ENCODE results near the gene PABPC4L.
"Not testable (repeated sequence)": the region's sequence is repeated elsewhere in the genome, so short reads cannot be mapped to it uniquely, and the experiment has no call there.

The PABPC4L gene

GRCh38 chr4:134201216-134202161 is at the start of gene PABPC4L:
Gene PABPC4L (minus strand): TSS chr4:134201789. CDS start chr4:134201019, 770 bp downstream.
- TF ChIP-seq CTCF (conservative IDR thresholded peaks at IDR 0.05; ENCODE audit: low read length), result no peak
- DNase-seq (ENCODE audit: low read depth), result peak; percentile 13
- peak within 1 kb of the TSS; percentile 44 for H3K4me3 ChIP-seq (ENCODE audit: low read length)

GRCh38 chr4:134251322-134251721 is 49.7 kb upstream of the PABPC4L start:
- no peak for DNase-seq (ENCODE audit: low read depth)
- no peak for TF ChIP-seq CTCF (conservative IDR thresholded peaks at IDR 0.05; ENCODE audit: low read length)
- no peak overlapping the region for H3K4me3 ChIP-seq (ENCODE audit: low read length)

GRCh38 chr4:134243742-134244713 is 42.4 kb upstream of the PABPC4L start:
- no peak overlapping the region for H3K4me3 ChIP-seq (ENCODE audit: low read length)
- no peak for TF ChIP-seq CTCF (conservative IDR thresholded peaks at IDR 0.05; ENCODE audit: low read length)
- DNase-seq (ENCODE audit: low read depth), result no peak

GRCh38 chr4:134219043-134219442 is 17.5 kb upstream of the PABPC4L start:
- no peak for TF ChIP-seq CTCF (conservative IDR thresholded peaks at IDR 0.05; ENCODE audit: low read length)
- no peak for DNase-seq (ENCODE audit: low read depth)

GRCh38 chr4:134216411-134216810 is 14.8 kb upstream of the PABPC4L start:
- peak; percentile 45 for DNase-seq (ENCODE audit: low read depth)
- no peak overlapping the region for H3K4me3 ChIP-seq (ENCODE audit: low read length)
- no peak for TF ChIP-seq CTCF (conservative IDR thresholded peaks at IDR 0.05; ENCODE audit: low read length)

More at GRCh38 chr4:134219043-134219442, 17.5 kb upstream of the PABPC4L start:
- no peak overlapping the region for H3K4me3 ChIP-seq (ENCODE audit: low read length)

GRCh38 chr4:134215620-134216344 is 14.2 kb upstream of the PABPC4L start:
- H3K4me3 ChIP-seq (ENCODE audit: low read length), result no peak overlapping the region
- no peak for DNase-seq (ENCODE audit: low read depth)
- TF ChIP-seq CTCF (conservative IDR thresholded peaks at IDR 0.05; ENCODE audit: low read length), result no peak

- DNase-seq (ENCODE audit: low read depth); H3K4me3 ChIP-seq (ENCODE audit: low read length): not testable (repeated sequence)
These were observed 6.4 kb upstream of the PABPC4L start for GRCh38 chr4:134207955-134208354.
